Measurements from ENCODE around the gene AKAP17A.

GRCh38 chrX:1591863-1592469 is 562 bp downstream of the AKAP17A start:
- TF ChIP-seq CTCF (conservative IDR thresholded peaks at IDR 0.05) (no peak), EZH2 (IDR thresholded peaks at IDR 0.05; ENCODE audit: low read depth) (no peak)
